ENCODE measurements around the gene SCUBE1. TPM values are rescaled to one million over a fixed set of nuclear protein-coding genes. Genes with fewer than 3 reads are reported as not detected.

The SCUBE1 gene
- total and polyA plus RNA-seq, 2 experiments from 2014 or later, result 0.81 to 3.2 TPM

GRCh38 chr22:43198936-43199335 lies 144.2 kb downstream of the SCUBE1 start:
- H3K27me3 ChIP-seq (ENCODE audit: insufficient read depth), result no peaks in the 10 kb centered on the region
- Mint-ChIP-seq H3K4me3 (no peak overlapping the region), H3K4me1 (peaks cover 10% of the 10 kb centered on the region), H3K27me3 (ENCODE audit: insufficient read depth, low read depth, poor library complexity) (peaks cover 14% of the 10 kb centered on the region), H3K9me3 (no peaks in the 10 kb centered on the region; the same call in 2 of the 3 replicates), H3K27ac (no peak overlapping the region), H3K36me3 (ENCODE audit: low read depth) (no peaks in the 10 kb centered on the region)
- no peak for ATAC-seq
- peaks cover 3% of the 10 kb centered on the region; the same call in 1 of the 2 replicates for H3K4me1 ChIP-seq (ENCODE audit: insufficient read depth)
- no peak for TF ChIP-seq EZH2phosphoT487 (IDR thresholded peaks at IDR 0.05; ENCODE audit: unreplicated experiment)
- TF ChIP-seq ZNF331 (CRISPR knock-in tag; IDR thresholded peaks at IDR 0.05; ENCODE audit: low read depth), result no peak
- no peak for TF ChIP-seq STAT1 (IDR thresholded peaks at IDR 0.05; ENCODE audit: unreplicated experiment)
- TF ChIP-seq, protein P1, sequence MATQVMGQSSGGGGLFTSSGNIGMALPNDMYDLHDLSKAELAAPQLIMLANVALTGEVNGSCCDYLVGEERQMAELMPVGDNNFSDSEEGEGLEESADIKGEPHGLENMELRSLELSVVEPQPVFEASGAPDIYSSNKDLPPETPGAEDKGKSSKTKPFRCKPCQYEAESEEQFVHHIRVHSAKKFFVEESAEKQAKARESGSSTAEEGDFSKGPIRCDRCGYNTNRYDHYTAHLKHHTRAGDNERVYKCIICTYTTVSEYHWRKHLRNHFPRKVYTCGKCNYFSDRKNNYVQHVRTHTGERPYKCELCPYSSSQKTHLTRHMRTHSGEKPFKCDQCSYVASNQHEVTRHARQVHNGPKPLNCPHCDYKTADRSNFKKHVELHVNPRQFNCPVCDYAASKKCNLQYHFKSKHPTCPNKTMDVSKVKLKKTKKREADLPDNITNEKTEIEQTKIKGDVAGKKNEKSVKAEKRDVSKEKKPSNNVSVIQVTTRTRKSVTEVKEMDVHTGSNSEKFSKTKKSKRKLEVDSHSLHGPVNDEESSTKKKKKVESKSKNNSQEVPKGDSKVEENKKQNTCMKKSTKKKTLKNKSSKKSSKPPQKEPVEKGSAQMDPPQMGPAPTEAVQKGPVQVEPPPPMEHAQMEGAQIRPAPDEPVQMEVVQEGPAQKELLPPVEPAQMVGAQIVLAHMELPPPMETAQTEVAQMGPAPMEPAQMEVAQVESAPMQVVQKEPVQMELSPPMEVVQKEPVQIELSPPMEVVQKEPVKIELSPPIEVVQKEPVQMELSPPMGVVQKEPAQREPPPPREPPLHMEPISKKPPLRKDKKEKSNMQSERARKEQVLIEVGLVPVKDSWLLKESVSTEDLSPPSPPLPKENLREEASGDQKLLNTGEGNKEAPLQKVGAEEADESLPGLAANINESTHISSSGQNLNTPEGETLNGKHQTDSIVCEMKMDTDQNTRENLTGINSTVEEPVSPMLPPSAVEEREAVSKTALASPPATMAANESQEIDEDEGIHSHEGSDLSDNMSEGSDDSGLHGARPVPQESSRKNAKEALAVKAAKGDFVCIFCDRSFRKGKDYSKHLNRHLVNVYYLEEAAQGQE (IDR thresholded peaks at IDR 0.05; ENCODE audit: unreplicated experiment), result no peak
- no peak for TF ChIP-seq POLR2AphosphoS5 (IDR thresholded peaks at IDR 0.05; ENCODE audit: low read depth)
- TF ChIP-seq NANOG (IDR thresholded peaks at IDR 0.05; ENCODE audit: borderline replicate concordance), result no peak
- TF ChIP-seq ETS1 (IDR thresholded peaks at IDR 0.05), result no peak
- no peak for TF ChIP-seq ZNF462 (CRISPR knock-in tag; IDR thresholded peaks at IDR 0.05)
- TF ChIP-seq CREB1 (CRISPR knock-in tag; IDR thresholded peaks at IDR 0.05; ENCODE audit: low read depth), result no peak
- TF ChIP-seq JUNB (IDR thresholded peaks at IDR 0.05; ENCODE audit: unreplicated experiment), result no peak
- TF ChIP-seq ZNF114 (CRISPR knock-in tag; IDR thresholded peaks at IDR 0.05), result no peak
- TF ChIP-seq, protein P2, sequence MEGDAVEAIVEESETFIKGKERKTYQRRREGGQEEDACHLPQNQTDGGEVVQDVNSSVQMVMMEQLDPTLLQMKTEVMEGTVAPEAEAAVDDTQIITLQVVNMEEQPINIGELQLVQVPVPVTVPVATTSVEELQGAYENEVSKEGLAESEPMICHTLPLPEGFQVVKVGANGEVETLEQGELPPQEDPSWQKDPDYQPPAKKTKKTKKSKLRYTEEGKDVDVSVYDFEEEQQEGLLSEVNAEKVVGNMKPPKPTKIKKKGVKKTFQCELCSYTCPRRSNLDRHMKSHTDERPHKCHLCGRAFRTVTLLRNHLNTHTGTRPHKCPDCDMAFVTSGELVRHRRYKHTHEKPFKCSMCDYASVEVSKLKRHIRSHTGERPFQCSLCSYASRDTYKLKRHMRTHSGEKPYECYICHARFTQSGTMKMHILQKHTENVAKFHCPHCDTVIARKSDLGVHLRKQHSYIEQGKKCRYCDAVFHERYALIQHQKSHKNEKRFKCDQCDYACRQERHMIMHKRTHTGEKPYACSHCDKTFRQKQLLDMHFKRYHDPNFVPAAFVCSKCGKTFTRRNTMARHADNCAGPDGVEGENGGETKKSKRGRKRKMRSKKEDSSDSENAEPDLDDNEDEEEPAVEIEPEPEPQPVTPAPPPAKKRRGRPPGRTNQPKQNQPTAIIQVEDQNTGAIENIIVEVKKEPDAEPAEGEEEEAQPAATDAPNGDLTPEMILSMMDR (conservative IDR thresholded peaks at IDR 0.05; ENCODE audit: low read depth in 2 of 2), result no peak
- TF ChIP-seq EZH2 (IDR thresholded peaks at IDR 0.05; ENCODE audit: low read depth, unreplicated experiment), result no peak
- DNase-seq (ENCODE audit: low spot score), result no peak
- no peak overlapping the region for H3K4me3 ChIP-seq
- H4K20me1 ChIP-seq (replicated peaks; ENCODE audit: insufficient read depth), result no peaks in the 10 kb centered on the region
- no peaks in the 10 kb centered on the region for H3K9me2 ChIP-seq (ENCODE audit: insufficient read depth)
- H3F3A ChIP-seq (replicated peaks; ENCODE audit: low read depth), result 0 out of 2 replicates have a peak, but pooled peaks cover 4% of the 10 kb centered on the region
- no peak overlapping the region for H2AFZ ChIP-seq
- H3K27ac ChIP-seq (ENCODE audit: low read depth), result no peak overlapping the region
- H3K79me2 ChIP-seq (replicated peaks; ENCODE audit: insufficient read depth), result no peaks in the 10 kb centered on the region
- no peak overlapping the region for H3K4me2 ChIP-seq
- H3K36me3 ChIP-seq (ENCODE audit: insufficient read depth), result no peaks in the 10 kb centered on the region
